ENCODE data around the gene GNE. TPM values are rescaled to one million over a fixed set of nuclear protein-coding genes. Genes with fewer than 3 reads are reported as not detected.
A peak's percentile ranks its signal among the peaks of the same experiment; 100 is the strongest.

Gene GNE
- total and polyA plus RNA-seq, 4 experiments from 2014 or later, result 2.7 to 18.1 (median 11.5) TPM

DNA sequence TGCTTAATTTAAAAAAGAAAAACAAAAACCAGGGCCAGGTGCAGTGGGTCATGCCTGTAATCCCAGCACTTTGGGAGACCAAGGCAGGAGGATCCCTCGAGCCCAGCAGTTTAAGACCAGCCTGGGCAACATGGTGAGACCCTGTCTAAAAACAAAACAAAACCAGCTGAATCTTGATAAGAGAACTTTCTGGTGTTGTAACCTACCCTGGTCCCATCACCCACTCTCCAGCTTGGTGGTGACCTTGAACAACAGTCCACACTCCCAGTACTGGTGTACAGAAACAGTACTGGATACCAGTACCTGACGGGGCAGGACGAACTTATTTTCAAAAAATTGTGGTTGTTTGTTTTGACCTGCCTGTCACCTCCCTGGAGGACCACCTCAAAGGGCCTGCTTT lies 36.6 kb downstream of the GNE start:
- peaks cover 19% of the 10 kb centered on the region for H3K4me1 ChIP-seq (ENCODE audit: insufficient read depth, low read length)
- CTCF ChIA-PET (ENCODE audit: partially characterized antibody), result no interaction called here
- Mint-ChIP-seq H3K4me3 (no peak overlapping the region), H3K36me3 (peaks cover 43 to 73% of the 10 kb centered on the region in 2 donors), H3K9me3 (peaks cover 0 to 12% (median 6%) of the 10 kb centered on the region in 8 donors), H3K27me3 (no peaks in the 10 kb centered on the region), H3K4me1 (peaks cover 24 to 37% (median 29%) of the 10 kb centered on the region in 4 donors), H3K27ac (no peak overlapping the region)
- H3K27ac ChIP-seq (ENCODE audit: low read depth, low read length), result no peak overlapping the region
- no peaks in the 10 kb centered on the region for H3K27me3 ChIP-seq (ENCODE audit: insufficient read depth, low read length)
- peaks cover 42% of the 10 kb centered on the region for H3K36me3 ChIP-seq (ENCODE audit: insufficient read depth, low read length)
- intact Hi-C loops (cut with micrococcal nuclease), result no loop called here
- H3K9me3 ChIP-seq (ENCODE audit: control insufficient read depth in 1 of 2, low read length in 2 of 2), result peaks cover 0 to 5% of the 10 kb centered on the region in 2 donors
- DNase-seq, result no peak
- POLR2A ChIA-PET (ENCODE audit: partially characterized antibody), result no interaction called here
- H3K4me3 ChIP-seq (ENCODE audit: low read length in 2 of 2), result no peak overlapping the region

DNA sequence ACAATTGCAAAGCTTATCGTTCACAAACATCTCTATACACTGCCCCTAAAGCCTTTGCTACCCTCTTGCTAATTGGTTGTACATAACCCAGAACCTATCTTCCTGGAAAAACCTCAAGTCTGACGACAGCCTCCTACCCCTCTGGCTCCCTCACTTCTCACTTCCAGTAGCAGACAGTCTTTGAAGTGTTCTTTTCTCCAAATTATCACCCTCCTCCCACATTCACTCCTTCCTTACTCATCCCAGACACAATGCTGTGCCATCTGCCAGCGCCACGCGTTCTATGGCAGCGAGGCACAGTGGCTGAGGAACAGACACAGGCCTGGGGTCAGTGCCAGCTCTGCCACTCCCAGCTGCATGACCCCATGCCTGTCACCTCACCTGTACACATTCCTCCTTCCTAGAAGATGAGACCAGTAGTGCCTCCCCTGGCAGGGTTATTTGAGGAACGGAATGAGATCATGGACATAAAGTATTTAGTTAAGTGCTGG lies 39.8 kb downstream of the GNE start:
- peak overlapping the region in 3 of 8 donors; percentile 19 to 63 (median 39) for H3K4me3 Mint-ChIP-seq
- peaks cover 40 to 77% of the 10 kb centered on the region in 2 donors for H3K36me3 Mint-ChIP-seq
- Histone ChIP-seq H3K27me3 (ENCODE audit: insufficient read depth, low read length) (no peaks in the 10 kb centered on the region), H3K27ac (ENCODE audit: low read depth, low read length) (peak overlapping the region; percentile 15), H3K4me3 (ENCODE audit: low read length in 2 of 2) (no peak overlapping the region), H3K9me3 (ENCODE audit: control insufficient read depth in 1 of 2, low read length in 2 of 2) (peaks cover 0 to 5% of the 10 kb centered on the region in 2 donors), H3K4me1 (ENCODE audit: insufficient read depth, low read length) (peaks cover 32% of the 10 kb centered on the region), H3K36me3 (ENCODE audit: insufficient read depth, low read length) (peaks cover 36% of the 10 kb centered on the region)
- peaks cover 0 to 12% (median 6%) of the 10 kb centered on the region in 8 donors for H3K9me3 Mint-ChIP-seq
- DNase-seq, result no peak
- peaks cover 31 to 58% (median 40%) of the 10 kb centered on the region in 4 donors for H3K4me1 Mint-ChIP-seq
- H3K27ac Mint-ChIP-seq, result peak overlapping the region; percentile 41 to 81 (median 75)
- intact Hi-C loops (cut with micrococcal nuclease), result no loop called here
- H3K27me3 Mint-ChIP-seq, result no peaks in the 10 kb centered on the region
- POLR2A ChIA-PET (ENCODE audit: partially characterized antibody), result no interaction called here
- CTCF ChIA-PET (ENCODE audit: partially characterized antibody), result no interaction called here

DNA sequence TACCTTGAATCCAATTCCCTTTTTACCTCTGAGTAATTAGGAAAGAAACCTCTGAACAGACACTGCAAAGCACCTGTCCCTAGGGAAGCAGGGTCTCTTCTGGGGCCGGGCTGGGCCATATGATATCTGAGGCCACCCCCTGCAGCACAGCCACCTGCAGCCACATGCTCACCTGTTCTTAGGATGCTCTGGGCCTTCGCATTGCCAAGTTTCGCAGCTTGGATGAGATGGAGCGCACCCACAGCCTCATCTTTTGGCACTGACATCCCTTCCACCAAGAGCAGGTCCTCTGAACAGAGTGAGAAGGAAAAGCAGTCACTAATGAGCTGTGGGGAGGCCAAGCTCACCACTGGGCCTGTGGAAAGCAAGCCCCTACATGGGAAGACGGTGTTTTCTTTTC lies 40.2 kb downstream of the GNE start:
- Histone ChIP-seq H3K4me1 (ENCODE audit: insufficient read depth, low read length) (peaks cover 32% of the 10 kb centered on the region), H3K9me3 (ENCODE audit: control insufficient read depth in 1 of 2, low read length in 2 of 2) (peaks cover 0 to 5% of the 10 kb centered on the region in 2 donors), H3K36me3 (ENCODE audit: insufficient read depth, low read length) (peaks cover 32% of the 10 kb centered on the region), H3K27ac (ENCODE audit: low read depth, low read length) (peak overlapping the region; percentile 15), H3K27me3 (ENCODE audit: insufficient read depth, low read length) (no peaks in the 10 kb centered on the region), H3K4me3 (ENCODE audit: low read length in 2 of 2) (no peak overlapping the region)
- Mint-ChIP-seq H3K36me3 (peaks cover 36 to 77% of the 10 kb centered on the region in 2 donors), H3K27me3 (no peaks in the 10 kb centered on the region), H3K9me3 (peaks cover 0 to 9% (median 6%) of the 10 kb centered on the region in 8 donors), H3K4me1 (peaks cover 33 to 58% (median 43%) of the 10 kb centered on the region in 4 donors), H3K4me3 (peak overlapping the region in 3 of 8 donors; percentile 7 to 63 (median 39)), H3K27ac (peak overlapping the region; percentile 41 to 81 (median 63))
- POLR2A ChIA-PET (ENCODE audit: partially characterized antibody), result no interaction called here
- intact Hi-C loops (cut with micrococcal nuclease), result no loop called here
- DNase-seq, result no peak
- CTCF ChIA-PET (ENCODE audit: partially characterized antibody), result interaction anchor here (2.2 kb wide), 1 partner anchor 27 kb away, joined by 6 read pairs; the partner anchor contains the start of gene CLTA

DNA sequence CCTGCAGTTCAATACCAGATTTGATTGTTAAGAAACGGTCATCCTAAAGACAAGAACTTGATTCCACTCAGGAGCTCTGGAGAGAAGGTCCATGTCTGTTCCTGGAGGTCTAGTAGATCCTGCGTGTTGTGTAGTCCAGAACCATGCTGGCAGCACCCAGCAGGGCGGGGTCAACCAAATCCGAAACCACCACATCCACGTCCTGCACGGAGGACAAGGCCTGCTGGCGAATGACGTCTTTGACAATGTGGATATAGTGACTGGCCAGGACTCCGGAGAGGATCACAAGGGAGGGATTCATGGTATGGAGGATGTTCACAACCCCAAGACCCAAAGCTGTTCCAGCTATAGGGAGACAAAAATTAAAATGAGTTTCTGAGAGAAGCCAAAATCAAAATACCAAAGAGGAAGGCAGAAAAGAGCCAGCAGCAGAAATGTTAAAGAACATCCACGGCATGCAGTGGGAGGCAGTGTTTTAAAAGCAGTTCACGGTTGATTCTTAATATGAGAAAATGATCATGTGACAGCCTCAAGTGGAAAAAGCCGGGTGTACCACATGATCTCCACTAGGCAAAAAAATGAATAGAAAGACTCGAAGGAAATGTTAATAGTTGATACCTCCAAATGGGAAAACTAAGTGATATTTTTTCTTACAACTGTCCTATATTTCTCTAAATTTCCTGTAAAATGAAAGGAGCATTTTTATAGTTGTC lies 40.8 kb downstream of the GNE start:
- Histone ChIP-seq H3K27ac (ENCODE audit: low read depth, low read length) (peak overlapping the region; percentile 15), H3K27me3 (ENCODE audit: insufficient read depth, low read length) (no peaks in the 10 kb centered on the region), H3K9me3 (ENCODE audit: control insufficient read depth in 1 of 2, low read length in 2 of 2) (peaks cover 0 to 1% of the 10 kb centered on the region in 2 donors), H3K4me3 (ENCODE audit: low read length in 2 of 2) (no peak overlapping the region), H3K4me1 (ENCODE audit: insufficient read depth, low read length) (peaks cover 32% of the 10 kb centered on the region), H3K36me3 (ENCODE audit: insufficient read depth, low read length) (peaks cover 32% of the 10 kb centered on the region)
- H3K9me3 Mint-ChIP-seq, result peaks cover 0 to 4% (median 1%) of the 10 kb centered on the region in 8 donors
- POLR2A ChIA-PET (ENCODE audit: partially characterized antibody), result no interaction called here
- DNase-seq, result no peak
- H3K4me1 Mint-ChIP-seq, result peaks cover 33 to 58% (median 43%) of the 10 kb centered on the region in 4 donors
- peak overlapping the region; percentile 41 to 91 (median 80) for H3K27ac Mint-ChIP-seq
- peaks cover 30 to 77% of the 10 kb centered on the region in 2 donors for H3K36me3 Mint-ChIP-seq
- H3K4me3 Mint-ChIP-seq, result peak overlapping the region in 4 of 8 donors; percentile 20 to 63 (median 40)
- intact Hi-C loops (cut with micrococcal nuclease), result no loop called here
- no peaks in the 10 kb centered on the region for H3K27me3 Mint-ChIP-seq
- CTCF ChIA-PET (ENCODE audit: partially characterized antibody), result interaction anchor here (2.2 kb wide), 1 partner anchor 27 kb away, joined by 6 read pairs; the partner anchor contains the start of gene CLTA

DNA sequence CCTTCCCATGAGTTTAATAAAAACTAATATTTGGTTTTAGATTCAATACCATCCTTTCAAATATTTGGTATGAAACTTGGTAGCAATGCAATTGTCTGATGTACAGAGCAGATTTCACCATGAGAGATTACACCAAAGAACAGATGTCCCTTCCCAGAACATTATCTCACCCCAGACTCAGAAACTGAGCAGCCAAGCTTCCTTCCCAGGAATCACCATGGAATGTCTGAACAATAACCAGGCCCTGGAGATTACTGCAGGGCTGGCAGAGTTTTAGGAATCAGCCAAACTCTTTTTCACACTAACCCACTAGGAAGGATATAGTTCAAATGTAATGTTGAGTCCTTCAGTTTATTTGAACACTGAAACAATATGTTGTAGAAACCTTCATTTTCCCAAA lies 43.7 kb downstream of the GNE start:
- Mint-ChIP-seq H3K4me1 (peaks cover 36 to 64% (median 48%) of the 10 kb centered on the region in 4 donors), H3K36me3 (peaks cover 35 to 84% of the 10 kb centered on the region in 2 donors), H3K27ac (peak overlapping the region in 6 of 7 donors; percentile 5 to 80 (median 24)), H3K9me3 (peaks cover 0 to 2% (median 0%) of the 10 kb centered on the region in 8 donors), H3K4me3 (no peak overlapping the region), H3K27me3 (no peaks in the 10 kb centered on the region)
- no peak for DNase-seq
- Histone ChIP-seq H3K36me3 (ENCODE audit: insufficient read depth, low read length) (peaks cover 45% of the 10 kb centered on the region), H3K27ac (ENCODE audit: low read depth, low read length) (no peak overlapping the region), H3K4me3 (ENCODE audit: low read length in 2 of 2) (no peak overlapping the region), H3K27me3 (ENCODE audit: insufficient read depth, low read length) (no peaks in the 10 kb centered on the region), H3K4me1 (ENCODE audit: insufficient read depth, low read length) (peaks cover 34% of the 10 kb centered on the region), H3K9me3 (ENCODE audit: control insufficient read depth in 1 of 2, low read length in 2 of 2) (no peaks in the 10 kb centered on the region)
- POLR2A ChIA-PET (ENCODE audit: partially characterized antibody), result no interaction called here
- CTCF ChIA-PET (ENCODE audit: partially characterized antibody), result interaction anchor here (0.9 to 1.3 kb wide), 3 partner anchors 12 to 112 kb away, joined by 3 to 5 read pairs (median 4); no protein-coding TSS in a partner anchor
- intact Hi-C loops (cut with micrococcal nuclease), result no loop called here

DNA sequence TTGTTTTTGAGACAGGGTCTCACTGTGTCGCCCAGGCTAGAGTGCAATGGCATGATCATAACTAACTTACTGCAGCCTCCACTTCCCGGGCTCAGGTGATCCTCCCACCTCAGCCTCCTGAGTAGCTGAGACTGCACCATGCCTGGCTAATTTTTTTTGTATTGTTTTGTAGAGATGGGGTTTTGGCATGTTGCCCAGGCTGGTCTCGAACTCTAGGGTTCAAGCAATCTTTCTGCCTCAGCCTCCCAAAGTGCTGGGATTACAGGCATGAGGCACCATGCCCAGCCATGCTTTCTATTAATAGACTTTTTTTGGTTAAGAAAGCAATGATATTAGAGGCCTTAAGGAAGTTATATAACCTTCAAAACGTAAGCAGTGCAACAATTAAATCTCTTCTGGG lies 44.3 kb downstream of the GNE start:
- POLR2A ChIA-PET (ENCODE audit: partially characterized antibody), result interaction anchor here (1.3 kb wide), 1 partner anchor 23 kb away, joined by 4 read pairs; the partner anchor contains the start of gene CLTA
- Mint-ChIP-seq H3K4me1 (peaks cover 37 to 67% (median 48%) of the 10 kb centered on the region in 4 donors), H3K27ac (peak overlapping the region in 4 of 7 donors; percentile 47 to 80 (median 48)), H3K9me3 (peaks cover 0 to 2% (median 0%) of the 10 kb centered on the region in 8 donors), H3K27me3 (no peaks in the 10 kb centered on the region), H3K4me3 (no peak overlapping the region), H3K36me3 (peaks cover 34 to 84% of the 10 kb centered on the region in 2 donors)
- no peaks in the 10 kb centered on the region for H3K9me3 ChIP-seq (ENCODE audit: control insufficient read depth in 1 of 2, low read length in 2 of 2)
- H3K36me3 ChIP-seq (ENCODE audit: insufficient read depth, low read length), result peaks cover 42% of the 10 kb centered on the region
- no peak for DNase-seq
- H3K27me3 ChIP-seq (ENCODE audit: insufficient read depth, low read length), result no peaks in the 10 kb centered on the region
- peaks cover 40% of the 10 kb centered on the region for H3K4me1 ChIP-seq (ENCODE audit: insufficient read depth, low read length)
- no peak overlapping the region for H3K27ac ChIP-seq (ENCODE audit: low read depth, low read length)
- intact Hi-C loops (cut with micrococcal nuclease), result no loop called here
- no peak overlapping the region for H3K4me3 ChIP-seq (ENCODE audit: low read length in 2 of 2)
- CTCF ChIA-PET (ENCODE audit: partially characterized antibody), result interaction anchor here (1.3 kb wide), 1 partner anchor 25 kb away, joined by 5 read pairs; no protein-coding TSS in a partner anchor

DNA sequence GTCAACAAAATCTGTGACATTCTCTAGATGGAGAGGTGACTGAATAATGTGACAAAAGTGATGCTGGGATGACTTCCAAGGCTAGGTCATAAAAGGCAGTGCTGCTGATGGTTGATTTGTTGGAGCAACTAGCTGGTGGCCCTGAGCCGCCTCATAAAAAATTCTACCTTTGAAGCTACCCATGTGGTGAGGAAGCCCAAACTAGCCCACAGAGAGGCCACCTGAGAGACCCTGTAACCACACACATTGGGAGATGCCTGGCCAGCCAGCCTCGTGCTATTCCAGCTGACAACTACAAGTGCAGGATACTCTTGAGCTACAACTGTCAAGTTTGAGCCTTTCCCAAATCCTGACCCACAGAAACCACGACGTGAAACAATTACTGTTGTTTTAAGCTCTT lies 44.9 kb downstream of the GNE start:
- H3K27ac Mint-ChIP-seq, result peak overlapping the region in 3 of 7 donors; percentile 29 to 68 (median 48)
- peaks cover 32 to 84% of the 10 kb centered on the region in 2 donors for H3K36me3 Mint-ChIP-seq
- POLR2A ChIA-PET (ENCODE audit: partially characterized antibody), result interaction anchor here (0.7 to 1.3 kb wide), 3 partner anchors 12 to 194 kb away, joined by 3 to 4 read pairs (median 3); partner anchors contain the start of gene CLTA

More for the DNA sequence above, 44.9 kb downstream of the GNE start:
- DNase-seq, result no peak
- Histone ChIP-seq H3K27me3 (ENCODE audit: insufficient read depth, low read length) (no peaks in the 10 kb centered on the region), H3K36me3 (ENCODE audit: insufficient read depth, low read length) (peaks cover 36% of the 10 kb centered on the region), H3K27ac (ENCODE audit: low read depth, low read length) (no peak overlapping the region), H3K9me3 (ENCODE audit: control insufficient read depth in 1 of 2, low read length in 2 of 2) (no peaks in the 10 kb centered on the region), H3K4me1 (ENCODE audit: insufficient read depth, low read length) (peaks cover 40% of the 10 kb centered on the region), H3K4me3 (ENCODE audit: low read length in 2 of 2) (no peak overlapping the region)
- CTCF ChIA-PET (ENCODE audit: partially characterized antibody), result interaction anchor here (1.3 kb wide), 1 partner anchor 24 kb away, joined by 5 read pairs; no protein-coding TSS in a partner anchor
- Mint-ChIP-seq H3K27me3 (no peaks in the 10 kb centered on the region), H3K9me3 (peaks cover 0 to 2% (median 0%) of the 10 kb centered on the region in 8 donors), H3K4me1 (peaks cover 37 to 67% (median 47%) of the 10 kb centered on the region in 4 donors), H3K4me3 (no peak overlapping the region)
- intact Hi-C loops (cut with micrococcal nuclease), result no loop called here
